GM23248 (cell line): ENCODE measurements around the gene SGPP1. TPM values are rescaled to one million over a fixed set of nuclear protein-coding genes. Genes with fewer than 3 reads are reported as not detected.

Source experiments
- DNase-seq: peaks from one replicate; pipeline ENCODE4 v3.0.0-alpha.2; 2015
- H2AFZ ChIP-seq: fragments of 200-600 bp; sonication (generic); 2 replicates; pipeline ENCODE4 v1.6.1; 2016; ENCODE audit warnings: antibody characterized with exemption
- H3F3A ChIP-seq: fragments of 200-600 bp; sonication (generic); 2 replicates; pipeline ENCODE4 v1.6.1; 2016; ENCODE audit warnings: mild to moderate bottlenecking, antibody characterized with exemption, mixed run types; ENCODE audit not compliant: insufficient read depth
- H3K27ac ChIP-seq: fragments of 200-600 bp; sonication (generic); 2 replicates; pipeline ENCODE4 v1.5.1; 2016; ENCODE audit warnings: mild to moderate bottlenecking
- H3K27me3 ChIP-seq: fragments of 200-600 bp; sonication (generic); replicated peaks from 2 replicates; pipeline ENCODE4 v1.6.1; 2016; ENCODE audit warnings: mild to moderate bottlenecking; ENCODE audit not compliant: insufficient read depth
- H3K36me3 ChIP-seq: fragments of 200-600 bp; sonication (generic); 2 replicates; pipeline ENCODE4 v1.6.1; 2016; ENCODE audit warnings: low read depth, mild to moderate bottlenecking
- H3K4me1 ChIP-seq: fragments of 200-600 bp; sonication (generic); 2 replicates; pipeline ENCODE4 v1.6.1; 2016; ENCODE audit warnings: mild to moderate bottlenecking; ENCODE audit not compliant: insufficient read depth
- H3K4me2 ChIP-seq: fragments of 200-600 bp; sonication (generic); one replicate; pipeline ENCODE4 v1.6.1; 2016; ENCODE audit warnings: mild to moderate bottlenecking; ENCODE audit not compliant: unreplicated experiment
- H3K4me3 ChIP-seq: fragments of 200-600 bp; sonication (generic); 2 replicates; pipeline ENCODE4 v1.5.1; 2016; ENCODE audit warnings: mild to moderate bottlenecking
- H3K79me2 ChIP-seq: fragments of 200-600 bp; sonication (generic); 2 replicates; pipeline ENCODE4 v1.6.1; 2016; ENCODE audit warnings: mild to moderate bottlenecking; ENCODE audit not compliant: insufficient read depth
- H3K9ac ChIP-seq: fragments of 200-600 bp; sonication (generic); 2 replicates; pipeline ENCODE4 v1.6.1; 2016; ENCODE audit warnings: mild to moderate bottlenecking
- H3K9me2 ChIP-seq: fragments of 200-600 bp; sonication (generic); 2 replicates; pipeline ENCODE4 v1.6.1; 2016; ENCODE audit warnings: mixed run types, mild to moderate bottlenecking, moderate library complexity; ENCODE audit not compliant: insufficient read depth
- H3K9me3 ChIP-seq: fragments of 200-600 bp; sonication (generic); one replicate; pipeline ENCODE4 v1.6.1; 2017; ENCODE audit warnings: low read depth
- H4K20me1 ChIP-seq: fragments of 200-600 bp; sonication (generic); 2 replicates; pipeline ENCODE4 v1.6.0; 2016; ENCODE audit not compliant: insufficient read depth
- EZH2 ChIP-seq: fragments of 200-600 bp; sonication (generic); IDR thresholded peaks from 2 replicates; pipeline ENCODE4 v1.6.1; 2018; ENCODE audit warnings: antibody characterized with exemption, mild to moderate bottlenecking; ENCODE audit not compliant: insufficient read depth, poor library complexity, severe bottlenecking
- EZH2phosphoT487 ChIP-seq: fragments of 200-600 bp; sonication (generic); IDR thresholded peaks from 2 replicates; pipeline ENCODE4 v1.6.1; 2018; ENCODE audit warnings: antibody characterized with exemption, moderate library complexity, mild to moderate bottlenecking, low read depth; ENCODE audit not compliant: insufficient read depth
- WGBS, 2 experiments: methylation state at CpG; one replicate each; pipeline ENCODE4 v1.1.6; 2015 to 2017; ENCODE audit warnings: low lambda C conversion rate in 2 of 2, low coverage in 1 of 2; ENCODE audit errors: missing lambda C conversion rate in 2 of 2; 5-methylcytosine and 5-hydroxymethylcytosine counted together
- in situ Hi-C: fragments of 300-500 bp; cut with MboI; formaldehyde crosslinking; loops from 2 replicates; pipeline ENCODE4 v1.15.0; 2020
- polyA plus RNA-seq: library from polyadenylated mRNA; unstranded; fragments of >200 nt; fragmentation: Nextera tagmentation; extraction: Ambion mirVana; gene quantifications from 2 replicates; pipeline ENCODE4 v1.2.1, GENCODE V29; 2016
- total RNA-seq: library from RNA; depleted of rRNA; stranded (reverse); fragments of >200 nt; shearing (Covaris generic); gene quantifications from 2 replicates; pipeline ENCODE4 v1.2.3, GENCODE V29; 2014

The SGPP1 gene
- total and polyA plus RNA-seq, 2 experiments from 2014 or later: 19.6 to 44.5 TPM

DNA sequence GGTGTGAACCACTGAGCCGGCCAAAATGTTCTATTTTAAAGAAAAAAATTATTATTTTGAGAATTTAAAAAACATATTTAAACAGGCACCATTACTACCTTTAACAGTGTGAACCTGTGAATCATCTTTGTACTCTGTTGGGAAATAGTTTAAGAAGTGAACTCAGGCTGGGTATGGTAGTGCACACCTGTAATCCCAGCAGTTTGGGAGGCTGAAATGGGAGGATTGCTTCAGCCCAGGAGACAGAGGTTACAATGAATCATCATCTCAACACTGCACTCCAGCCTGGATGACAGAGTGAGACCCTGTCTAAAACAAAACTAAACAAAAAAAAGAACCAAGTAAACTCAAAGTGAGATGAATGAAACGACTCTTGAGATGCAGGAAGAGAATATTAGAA is 83.1 kb downstream of the SGPP1 start:
- no peaks in the 10 kb centered on the region for H3K36me3 ChIP-seq
- H3K27me3 ChIP-seq: no peaks in the 10 kb centered on the region
- H3K9ac ChIP-seq: no peak overlapping the region
- in situ Hi-C loops: no loop called here
- 0 out of 2 replicates have a peak, but pooled peaks cover 4% of the 10 kb centered on the region for H3K4me1 ChIP-seq
- no peak for TF ChIP-seq EZH2phosphoT487
- no peak for TF ChIP-seq EZH2
- H3K79me2 ChIP-seq: peaks cover 17% of the 10 kb centered on the region
- no peaks in the 10 kb centered on the region for H3K9me3 ChIP-seq
- H2AFZ ChIP-seq: no peak overlapping the region
- no peaks in the 10 kb centered on the region for H4K20me1 ChIP-seq
- H3K4me2 ChIP-seq: no peak overlapping the region
- no peak overlapping the region for H3K27ac ChIP-seq
- no peak for DNase-seq
- H3K4me3 ChIP-seq: no peak overlapping the region
- 85 to 93% methylated on average over 2 of the region's 2 CpGs for WGBS, 2 experiments
- H3F3A ChIP-seq: peaks cover 8% of the 10 kb centered on the region
- H3K9me2 ChIP-seq: no peaks in the 10 kb centered on the region

- peaks cover 37% of the 10 kb centered on the region for H3K79me2 ChIP-seq
- WGBS, 2 experiments: 57 to 58% methylated on average over 8 of the region's 8 CpGs
- TF ChIP-seq EZH2 (no peak), EZH2phosphoT487 (no peak)
- H3K27ac ChIP-seq: peak overlapping the region; percentile 92
- H3K27me3 ChIP-seq: no peaks in the 10 kb centered on the region
- in situ Hi-C loops: no loop called here
- H3K4me1 ChIP-seq: 0 out of 2 replicates have a peak, but pooled peaks cover 4% of the 10 kb centered on the region
- peak overlapping the region; percentile 88 for H2AFZ ChIP-seq
- H3K36me3 ChIP-seq: no peaks in the 10 kb centered on the region; the same call in 1 of the 2 replicates
- H3K4me3 ChIP-seq: peak overlapping the region; percentile 82
- DNase-seq: no peak
- peaks cover 8% of the 10 kb centered on the region for H3F3A ChIP-seq
- H3K4me2 ChIP-seq: peak overlapping the region; percentile 76
- no peaks in the 10 kb centered on the region for H4K20me1 ChIP-seq
- H3K9me3 ChIP-seq: no peaks in the 10 kb centered on the region
- H3K9me2 ChIP-seq: no peaks in the 10 kb centered on the region
- H3K9ac ChIP-seq: peak overlapping the region; percentile 89
These were observed 85.0 kb downstream of the SGPP1 start for GRCh38 chr14:63642656-63643382.

GRCh38 chr14:63642229-63642611 is 85.6 kb downstream of the SGPP1 start:
- 0 to 1% methylated on average over 12 of the region's 12 CpGs for WGBS, 2 experiments
- TF ChIP-seq EZH2 (no peak), EZH2phosphoT487 (no peak)
- H3K9ac ChIP-seq: peak overlapping the region; percentile 89

GRCh38 chr14:63641473-63642228 is 86.2 kb downstream of the SGPP1 start, which contains the start of gene WDR89:
WDR89 (minus strand) TSS chr14:63641871; CDS start chr14:63599942, 41,929 bp downstream.
- in situ Hi-C loops: no loop called here
- Histone ChIP-seq H3F3A (peaks cover 8% of the 10 kb centered on the region), H3K4me3 (peak within 1 kb of the TSS; percentile 82), H3K79me2 (peaks cover 48% of the 10 kb centered on the region), H2AFZ (peak within 1 kb of the TSS; percentile 92), H4K20me1 (no peaks in the 10 kb centered on the region), H3K27ac (peak within 1 kb of the TSS; percentile 92), H3K4me2 (peak within 1 kb of the TSS; percentile 85), H3K4me1 (0 out of 2 replicates have a peak, but pooled peaks cover 4% of the 10 kb centered on the region), H3K9ac (peak within 1 kb of the TSS; percentile 89), H3K9me2 (no peaks in the 10 kb centered on the region), H3K9me3 (no peaks in the 10 kb centered on the region), H3K27me3 (no peaks in the 10 kb centered on the region), H3K36me3 (no peaks in the 10 kb centered on the region; the same call in 1 of the 2 replicates)
- DNase-seq: peak; percentile 100
- WGBS, 2 experiments: 0 to 2% methylated on average over 60 of the region's 60 CpGs
- no peak for TF ChIP-seq EZH2
- no peak for TF ChIP-seq EZH2phosphoT487

More at GRCh38 chr14:63642229-63642611, 85.6 kb downstream of the SGPP1 start:
- in situ Hi-C loops: no loop called here
- Histone ChIP-seq H2AFZ (peak overlapping the region; percentile 88), H3K27ac (peak overlapping the region; percentile 92), H3K4me2 (peak overlapping the region; percentile 76), H3F3A (peaks cover 8% of the 10 kb centered on the region), H3K9me2 (no peaks in the 10 kb centered on the region), H3K79me2 (peaks cover 43% of the 10 kb centered on the region), H3K4me1 (0 out of 2 replicates have a peak, but pooled peaks cover 4% of the 10 kb centered on the region), H3K36me3 (no peaks in the 10 kb centered on the region; the same call in 1 of the 2 replicates), H4K20me1 (no peaks in the 10 kb centered on the region), H3K27me3 (no peaks in the 10 kb centered on the region), H3K9me3 (no peaks in the 10 kb centered on the region), H3K4me3 (peak overlapping the region; percentile 82)
- DNase-seq: peak; percentile 96
